ENCODE results near the gene CYBA. TPM values are rescaled to one million over a fixed set of nuclear protein-coding genes. Genes with fewer than 3 reads are reported as not detected.
A peak's percentile ranks its signal among the peaks of the same experiment; 100 is the strongest.

CYBA gene
- total and polyA plus RNA-seq, 2 of the 13 experiments (the other 11 are each of a cell fraction or from before 2014, with no cell fraction given): 196 to 250 TPM

- TF ChIP-seq HNF4G (IDR thresholded peaks at IDR 0.05; ENCODE audit: borderline replicate concordance, low read depth, low read length): no peak
- TF ChIP-seq HNF4G (CRISPR knock-in tag; IDR thresholded peaks at IDR 0.05; ENCODE audit: borderline replicate concordance, low read depth): no peak
- no peak for TF ChIP-seq HNRNPUL1 (IDR thresholded peaks at IDR 0.05; ENCODE audit: low read depth, low read length)
- TF ChIP-seq ZNF3 (CRISPR knock-in tag; IDR thresholded peaks at IDR 0.05): no peak
- TF ChIP-seq ZNF616 (CRISPR knock-in tag; IDR thresholded peaks at IDR 0.05; ENCODE audit: low read depth): no peak
- TF ChIP-seq ZNF451 (CRISPR knock-in tag; IDR thresholded peaks at IDR 0.05): no peak
- TF ChIP-seq CEBPG (CRISPR knock-in tag; IDR thresholded peaks at IDR 0.05): peak; percentile 42; the same call in 1 of the 2 replicates
- no peak for TF ChIP-seq ZNF672 (CRISPR knock-in tag; IDR thresholded peaks at IDR 0.05)
- TF ChIP-seq ZNF230 (CRISPR knock-in tag; IDR thresholded peaks at IDR 0.05): no peak
- TF ChIP-seq ZNF468 (CRISPR knock-in tag; IDR thresholded peaks at IDR 0.05): no peak
- TF ChIP-seq ZKSCAN1 (IDR thresholded peaks at IDR 0.05; ENCODE audit: low read length): no peak
- no peak for TF ChIP-seq DMAP1 (CRISPR knock-in tag; IDR thresholded peaks at IDR 0.05)
- no peak for TF ChIP-seq ZNF788 (CRISPR knock-in tag; IDR thresholded peaks at IDR 0.05; ENCODE audit: borderline replicate concordance)
- peak; percentile 87 for TF ChIP-seq NR2F2 (IDR thresholded peaks at IDR 0.05; ENCODE audit: borderline replicate concordance, low read depth)
- TF ChIP-seq SOX5 (CRISPR knock-in tag; IDR thresholded peaks at IDR 0.05; ENCODE audit: borderline replicate concordance): no peak
- no peak for TF ChIP-seq ZBTB43 (CRISPR knock-in tag; conservative IDR thresholded peaks at IDR 0.05)
- no peak for TF ChIP-seq AHDC1 (CRISPR knock-in tag; IDR thresholded peaks at IDR 0.05; ENCODE audit: borderline replicate concordance)
- TF ChIP-seq MXD1 (CRISPR knock-in tag; IDR thresholded peaks at IDR 0.05): no peak
- no peak for TF ChIP-seq HCFC1 (IDR thresholded peaks at IDR 0.05; ENCODE audit: low read depth, low read length)
- TF ChIP-seq ZNF333 (CRISPR knock-in tag; IDR thresholded peaks at IDR 0.05; ENCODE audit: borderline replicate concordance): no peak
- TF ChIP-seq NR2F6 (IDR thresholded peaks at IDR 0.05): peak; percentile 40; the same call in 1 of the 2 replicates
- 0 out of 2 replicates have a peak, but pooled peaks have one; percentile 21 for TF ChIP-seq NR2F6 (CRISPR knock-in tag; IDR thresholded peaks at IDR 0.05)
- no peak for TF ChIP-seq ATF7 (IDR thresholded peaks at IDR 0.05)
- no peak for TF ChIP-seq ATF7 (CRISPR knock-in tag; IDR thresholded peaks at IDR 0.05)
- no peak for TF ChIP-seq MYC (CRISPR knock-in tag; IDR thresholded peaks at IDR 0.05; ENCODE audit: borderline replicate concordance)
- TF ChIP-seq MYNN (CRISPR knock-in tag; IDR thresholded peaks at IDR 0.05; ENCODE audit: low read depth): no peak
- no peak for TF ChIP-seq RXRB (CRISPR knock-in tag; IDR thresholded peaks at IDR 0.05; ENCODE audit: borderline replicate concordance)
- no peak for TF ChIP-seq ZNF30 (CRISPR knock-in tag; IDR thresholded peaks at IDR 0.05)
- TF ChIP-seq KLF9 (CRISPR knock-in tag; IDR thresholded peaks at IDR 0.05; ENCODE audit: low read depth): no peak
- TF ChIP-seq ZNF746 (CRISPR knock-in tag; IDR thresholded peaks at IDR 0.05): no peak
Observed at GRCh38 chr16:88602091-88602490, 48.8 kb downstream of the CYBA start (continued).
